Measurements from ENCODE around the gene EMP3. TPM values are rescaled to one million over a fixed set of nuclear protein-coding genes. Genes with fewer than 3 reads are reported as not detected.

Gene EMP3
- total and polyA plus RNA-seq, 2 of the 13 experiments (the other 11 are each of a cell fraction or from before 2014, with no cell fraction given): 2.2 to 7.8 TPM

DNA sequence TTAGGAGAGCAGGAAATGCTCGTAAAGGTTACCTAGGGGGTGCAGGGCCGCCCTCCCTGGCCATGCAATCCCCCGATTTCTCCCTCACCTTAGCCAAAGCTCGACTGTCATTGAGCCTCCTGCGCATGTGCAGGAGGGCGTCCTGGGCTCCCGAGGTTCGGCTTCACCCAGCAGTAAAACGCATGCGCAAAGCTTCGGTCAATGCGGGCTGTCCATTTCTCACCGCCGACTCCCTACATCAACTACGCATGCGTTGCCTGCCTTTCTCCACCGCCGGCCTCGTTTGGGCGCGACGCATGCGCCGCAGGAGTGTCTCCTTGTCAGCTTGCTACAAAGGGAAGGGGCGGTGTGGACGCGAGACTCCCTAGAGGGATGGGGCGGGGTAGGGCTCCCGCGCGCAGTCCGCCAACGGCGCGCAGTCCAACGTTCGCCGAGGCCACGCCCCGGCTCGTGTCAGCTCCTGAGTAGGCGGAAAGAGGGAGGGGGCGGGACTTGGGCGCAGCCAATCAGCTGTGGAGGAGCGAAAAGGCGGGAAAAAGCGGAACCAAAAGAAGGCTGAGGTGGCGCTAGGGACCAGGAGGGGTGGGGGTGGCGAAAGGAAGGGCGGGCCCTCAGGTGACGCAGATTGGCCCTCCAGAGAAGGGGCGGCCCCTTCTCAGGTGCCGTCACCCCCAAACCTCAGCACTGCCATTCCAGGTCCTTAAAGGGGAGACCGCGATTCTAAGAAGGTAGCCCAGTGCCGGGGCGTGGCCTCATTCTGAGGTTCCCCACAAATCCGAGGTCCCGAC is 38.7 kb downstream of the EMP3 start, which contains the start of the genes SYNGR4 and TMEM143 (continued):
- TF ChIP-seq, protein P1, sequence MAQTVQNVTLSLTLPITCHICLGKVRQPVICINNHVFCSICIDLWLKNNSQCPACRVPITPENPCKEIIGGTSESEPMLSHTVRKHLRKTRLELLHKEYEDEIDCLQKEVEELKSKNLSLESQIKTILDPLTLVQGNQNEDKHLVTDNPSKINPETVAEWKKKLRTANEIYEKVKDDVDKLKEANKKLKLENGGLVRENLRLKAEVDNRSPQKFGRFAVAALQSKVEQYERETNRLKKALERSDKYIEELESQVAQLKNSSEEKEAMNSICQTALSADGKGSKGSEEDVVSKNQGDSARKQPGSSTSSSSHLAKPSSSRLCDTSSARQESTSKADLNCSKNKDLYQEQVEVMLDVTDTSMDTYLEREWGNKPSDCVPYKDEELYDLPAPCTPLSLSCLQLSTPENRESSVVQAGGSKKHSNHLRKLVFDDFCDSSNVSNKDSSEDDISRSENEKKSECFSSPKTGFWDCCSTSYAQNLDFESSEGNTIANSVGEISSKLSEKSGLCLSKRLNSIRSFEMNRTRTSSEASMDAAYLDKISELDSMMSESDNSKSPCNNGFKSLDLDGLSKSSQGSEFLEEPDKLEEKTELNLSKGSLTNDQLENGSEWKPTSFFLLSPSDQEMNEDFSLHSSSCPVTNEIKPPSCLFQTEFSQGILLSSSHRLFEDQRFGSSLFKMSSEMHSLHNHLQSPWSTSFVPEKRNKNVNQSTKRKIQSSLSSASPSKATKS (CRISPR knock-in tag; IDR thresholded peaks at IDR 0.05): no peak
- TF ChIP-seq ZNF33B (CRISPR knock-in tag; IDR thresholded peaks at IDR 0.05): no peak; the same call in 1 of the 2 replicates
- no peak; the same call in 1 of the 2 replicates for TF ChIP-seq SETDB1 (CRISPR knock-in tag; IDR thresholded peaks at IDR 0.05; ENCODE audit: borderline replicate concordance)
- no peak for TF ChIP-seq ZSCAN12 (CRISPR knock-in tag; IDR thresholded peaks at IDR 0.05)
- peak; percentile 49; the same call in 1 of the 2 replicates for TF ChIP-seq MED13 (CRISPR knock-in tag; IDR thresholded peaks at IDR 0.05)
- no peak for TF ChIP-seq USF2 (IDR thresholded peaks at IDR 0.05; ENCODE audit: low read depth, low read length)
- 0 out of 2 replicates have a peak, but pooled peaks have one; percentile 18 for TF ChIP-seq USF2 (CRISPR knock-in tag; IDR thresholded peaks at IDR 0.05; ENCODE audit: borderline replicate concordance)
- no peak; the same call in 1 of the 2 replicates for TF ChIP-seq POGZ (CRISPR knock-in tag; IDR thresholded peaks at IDR 0.05)
- TF ChIP-seq ARHGAP35 (CRISPR knock-in tag; IDR thresholded peaks at IDR 0.05; ENCODE audit: borderline replicate concordance): no peak
- no peak for TF ChIP-seq FOXO1 (CRISPR knock-in tag; IDR thresholded peaks at IDR 0.05)
- TF ChIP-seq, protein P2, sequence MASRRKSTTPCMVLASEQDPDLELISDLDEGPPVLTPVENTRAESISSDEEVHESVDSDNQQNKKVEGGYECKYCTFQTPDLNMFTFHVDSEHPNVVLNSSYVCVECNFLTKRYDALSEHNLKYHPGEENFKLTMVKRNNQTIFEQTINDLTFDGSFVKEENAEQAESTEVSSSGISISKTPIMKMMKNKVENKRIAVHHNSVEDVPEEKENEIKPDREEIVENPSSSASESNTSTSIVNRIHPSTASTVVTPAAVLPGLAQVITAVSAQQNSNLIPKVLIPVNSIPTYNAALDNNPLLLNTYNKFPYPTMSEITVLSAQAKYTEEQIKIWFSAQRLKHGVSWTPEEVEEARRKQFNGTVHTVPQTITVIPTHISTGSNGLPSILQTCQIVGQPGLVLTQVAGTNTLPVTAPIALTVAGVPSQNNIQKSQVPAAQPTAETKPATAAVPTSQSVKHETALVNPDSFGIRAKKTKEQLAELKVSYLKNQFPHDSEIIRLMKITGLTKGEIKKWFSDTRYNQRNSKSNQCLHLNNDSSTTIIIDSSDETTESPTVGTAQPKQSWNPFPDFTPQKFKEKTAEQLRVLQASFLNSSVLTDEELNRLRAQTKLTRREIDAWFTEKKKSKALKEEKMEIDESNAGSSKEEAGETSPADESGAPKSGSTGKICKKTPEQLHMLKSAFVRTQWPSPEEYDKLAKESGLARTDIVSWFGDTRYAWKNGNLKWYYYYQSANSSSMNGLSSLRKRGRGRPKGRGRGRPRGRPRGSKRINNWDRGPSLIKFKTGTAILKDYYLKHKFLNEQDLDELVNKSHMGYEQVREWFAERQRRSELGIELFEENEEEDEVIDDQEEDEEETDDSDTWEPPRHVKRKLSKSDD (CRISPR knock-in tag; IDR thresholded peaks at IDR 0.05; ENCODE audit: low read depth): no peak
- no peak for TF ChIP-seq NCOA5 (CRISPR knock-in tag; IDR thresholded peaks at IDR 0.05)
- TF ChIP-seq FOXO4 (CRISPR knock-in tag; conservative IDR thresholded peaks at IDR 0.05): no peak
- no peak for TF ChIP-seq ZNF567 (CRISPR knock-in tag; IDR thresholded peaks at IDR 0.05; ENCODE audit: borderline replicate concordance)
- no peak for TF ChIP-seq ZNF713 (CRISPR knock-in tag; IDR thresholded peaks at IDR 0.05)
- TF ChIP-seq, protein P3, sequence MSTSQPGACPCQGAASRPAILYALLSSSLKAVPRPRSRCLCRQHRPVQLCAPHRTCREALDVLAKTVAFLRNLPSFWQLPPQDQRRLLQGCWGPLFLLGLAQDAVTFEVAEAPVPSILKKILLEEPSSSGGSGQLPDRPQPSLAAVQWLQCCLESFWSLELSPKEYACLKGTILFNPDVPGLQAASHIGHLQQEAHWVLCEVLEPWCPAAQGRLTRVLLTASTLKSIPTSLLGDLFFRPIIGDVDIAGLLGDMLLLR (CRISPR knock-in tag; IDR thresholded peaks at IDR 0.05): no peak; the same call in 1 of the 2 replicates
- TF ChIP-seq SNAPC2 (CRISPR knock-in tag; IDR thresholded peaks at IDR 0.05): no peak
- no peak for TF ChIP-seq ZNF720 (CRISPR knock-in tag; IDR thresholded peaks at IDR 0.05)
- TF ChIP-seq KAT8 (CRISPR knock-in tag; IDR thresholded peaks at IDR 0.05): 0 out of 2 replicates have a peak, but pooled peaks have one; percentile 57
- no peak for TF ChIP-seq NFIC (IDR thresholded peaks at IDR 0.05; ENCODE audit: low read length)
